H1 (cell line): ENCODE results near the gene MKLN1. TPM values are rescaled to one million over a fixed set of nuclear protein-coding genes. Genes with fewer than 3 reads are reported as not detected.

Experiments
- CHD1 ChIP-seq: IDR thresholded peaks from 2 replicates; pipeline ENCODE4 v1.6.1; 2012; ENCODE audit warnings: low read depth, low read length, improper control_type of control experiment
- SAP30 ChIP-seq: fragments of 300-600 bp; sonication (generic); IDR thresholded peaks from 2 replicates; pipeline ENCODE4 v1.7.1; 2012; ENCODE audit warnings: low read length, moderate library complexity, mild to moderate bottlenecking, inconsistent platforms; ENCODE audit not compliant: insufficient read depth, insufficient replicate concordance
- SUZ12 ChIP-seq: fragments of 200-600 bp; sonication (generic); IDR thresholded peaks from 2 replicates; pipeline ENCODE4 v1.6.1; 2012; ENCODE audit warnings: mild to moderate bottlenecking, inconsistent platforms, low read length, moderate library complexity, mixed read lengths
- polyA plus RNA-seq, 7 experiments: library from polyadenylated mRNA; depleted of rRNA in 3 of 7; stranded (reverse) in 5 of 7; unstranded in 2 of 7; fragments of >200 nt in 5 of 7; fragments of 200-250 nt in 2 of 7; gene quantifications; 1 replicate in 5 of 7; 2 replicates in 1 of 7; 4 replicates in 1 of 7; pipeline versions ENCODE4 v1.2.1 to v1.2.3, GENCODE V29; 2011 to 2013; ENCODE audit warnings: missing spikeins in 2 of 7, mixed read lengths in 2 of 7
- total RNA-seq: library from RNA; stranded (reverse); fragmentation: NEBNext Ultra II Directional; extraction: Animal tissue kit (Norgen Biotek cat#: 25700); gene quantifications from 2 replicates; pipeline ENCODE4 v1.2.1, GENCODE V29; 2021
- TF ChIP-seq, protein P1 (sequence below): fragments of 300-600 bp; sonication (generic); IDR thresholded peaks from 2 replicates; pipeline ENCODE4 v1.7.1; 2012; ENCODE audit warnings: low read length, moderate library complexity, mild to moderate bottlenecking, inconsistent platforms; ENCODE audit not compliant: insufficient replicate concordance
- TF ChIP-seq, protein P2 (sequence below): IDR thresholded peaks from 2 replicates; pipeline ENCODE4 v1.6.1; 2011; ENCODE audit warnings: low read depth, mild to moderate bottlenecking, low read length; ENCODE audit not compliant: insufficient read depth

Gene MKLN1
- total and polyA plus RNA-seq, 2 of the 8 experiments (the other 6 are each of a cell fraction or from before 2014, with no cell fraction given): 22.3 to 50.9 TPM

DNA sequence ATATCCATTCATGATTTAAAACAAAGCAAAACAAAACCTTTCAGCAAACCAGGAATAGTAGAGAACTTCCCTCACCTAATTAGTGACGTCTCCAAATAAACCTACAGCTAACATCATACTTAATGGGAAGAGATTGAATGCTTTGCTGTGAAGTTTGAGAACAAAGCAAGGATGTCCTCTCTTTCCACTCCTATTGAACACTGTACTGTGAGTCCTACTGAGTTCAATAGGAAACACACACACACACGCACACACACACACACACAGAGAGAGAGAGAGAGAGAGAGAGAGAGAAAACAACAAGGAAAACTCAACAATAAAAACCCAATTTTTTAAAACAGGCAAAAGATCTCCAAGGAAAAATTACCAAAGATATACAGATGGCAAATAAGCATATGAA is 196.4 kb downstream of the MKLN1 start (continued):
- TF ChIP-seq, protein P1, sequence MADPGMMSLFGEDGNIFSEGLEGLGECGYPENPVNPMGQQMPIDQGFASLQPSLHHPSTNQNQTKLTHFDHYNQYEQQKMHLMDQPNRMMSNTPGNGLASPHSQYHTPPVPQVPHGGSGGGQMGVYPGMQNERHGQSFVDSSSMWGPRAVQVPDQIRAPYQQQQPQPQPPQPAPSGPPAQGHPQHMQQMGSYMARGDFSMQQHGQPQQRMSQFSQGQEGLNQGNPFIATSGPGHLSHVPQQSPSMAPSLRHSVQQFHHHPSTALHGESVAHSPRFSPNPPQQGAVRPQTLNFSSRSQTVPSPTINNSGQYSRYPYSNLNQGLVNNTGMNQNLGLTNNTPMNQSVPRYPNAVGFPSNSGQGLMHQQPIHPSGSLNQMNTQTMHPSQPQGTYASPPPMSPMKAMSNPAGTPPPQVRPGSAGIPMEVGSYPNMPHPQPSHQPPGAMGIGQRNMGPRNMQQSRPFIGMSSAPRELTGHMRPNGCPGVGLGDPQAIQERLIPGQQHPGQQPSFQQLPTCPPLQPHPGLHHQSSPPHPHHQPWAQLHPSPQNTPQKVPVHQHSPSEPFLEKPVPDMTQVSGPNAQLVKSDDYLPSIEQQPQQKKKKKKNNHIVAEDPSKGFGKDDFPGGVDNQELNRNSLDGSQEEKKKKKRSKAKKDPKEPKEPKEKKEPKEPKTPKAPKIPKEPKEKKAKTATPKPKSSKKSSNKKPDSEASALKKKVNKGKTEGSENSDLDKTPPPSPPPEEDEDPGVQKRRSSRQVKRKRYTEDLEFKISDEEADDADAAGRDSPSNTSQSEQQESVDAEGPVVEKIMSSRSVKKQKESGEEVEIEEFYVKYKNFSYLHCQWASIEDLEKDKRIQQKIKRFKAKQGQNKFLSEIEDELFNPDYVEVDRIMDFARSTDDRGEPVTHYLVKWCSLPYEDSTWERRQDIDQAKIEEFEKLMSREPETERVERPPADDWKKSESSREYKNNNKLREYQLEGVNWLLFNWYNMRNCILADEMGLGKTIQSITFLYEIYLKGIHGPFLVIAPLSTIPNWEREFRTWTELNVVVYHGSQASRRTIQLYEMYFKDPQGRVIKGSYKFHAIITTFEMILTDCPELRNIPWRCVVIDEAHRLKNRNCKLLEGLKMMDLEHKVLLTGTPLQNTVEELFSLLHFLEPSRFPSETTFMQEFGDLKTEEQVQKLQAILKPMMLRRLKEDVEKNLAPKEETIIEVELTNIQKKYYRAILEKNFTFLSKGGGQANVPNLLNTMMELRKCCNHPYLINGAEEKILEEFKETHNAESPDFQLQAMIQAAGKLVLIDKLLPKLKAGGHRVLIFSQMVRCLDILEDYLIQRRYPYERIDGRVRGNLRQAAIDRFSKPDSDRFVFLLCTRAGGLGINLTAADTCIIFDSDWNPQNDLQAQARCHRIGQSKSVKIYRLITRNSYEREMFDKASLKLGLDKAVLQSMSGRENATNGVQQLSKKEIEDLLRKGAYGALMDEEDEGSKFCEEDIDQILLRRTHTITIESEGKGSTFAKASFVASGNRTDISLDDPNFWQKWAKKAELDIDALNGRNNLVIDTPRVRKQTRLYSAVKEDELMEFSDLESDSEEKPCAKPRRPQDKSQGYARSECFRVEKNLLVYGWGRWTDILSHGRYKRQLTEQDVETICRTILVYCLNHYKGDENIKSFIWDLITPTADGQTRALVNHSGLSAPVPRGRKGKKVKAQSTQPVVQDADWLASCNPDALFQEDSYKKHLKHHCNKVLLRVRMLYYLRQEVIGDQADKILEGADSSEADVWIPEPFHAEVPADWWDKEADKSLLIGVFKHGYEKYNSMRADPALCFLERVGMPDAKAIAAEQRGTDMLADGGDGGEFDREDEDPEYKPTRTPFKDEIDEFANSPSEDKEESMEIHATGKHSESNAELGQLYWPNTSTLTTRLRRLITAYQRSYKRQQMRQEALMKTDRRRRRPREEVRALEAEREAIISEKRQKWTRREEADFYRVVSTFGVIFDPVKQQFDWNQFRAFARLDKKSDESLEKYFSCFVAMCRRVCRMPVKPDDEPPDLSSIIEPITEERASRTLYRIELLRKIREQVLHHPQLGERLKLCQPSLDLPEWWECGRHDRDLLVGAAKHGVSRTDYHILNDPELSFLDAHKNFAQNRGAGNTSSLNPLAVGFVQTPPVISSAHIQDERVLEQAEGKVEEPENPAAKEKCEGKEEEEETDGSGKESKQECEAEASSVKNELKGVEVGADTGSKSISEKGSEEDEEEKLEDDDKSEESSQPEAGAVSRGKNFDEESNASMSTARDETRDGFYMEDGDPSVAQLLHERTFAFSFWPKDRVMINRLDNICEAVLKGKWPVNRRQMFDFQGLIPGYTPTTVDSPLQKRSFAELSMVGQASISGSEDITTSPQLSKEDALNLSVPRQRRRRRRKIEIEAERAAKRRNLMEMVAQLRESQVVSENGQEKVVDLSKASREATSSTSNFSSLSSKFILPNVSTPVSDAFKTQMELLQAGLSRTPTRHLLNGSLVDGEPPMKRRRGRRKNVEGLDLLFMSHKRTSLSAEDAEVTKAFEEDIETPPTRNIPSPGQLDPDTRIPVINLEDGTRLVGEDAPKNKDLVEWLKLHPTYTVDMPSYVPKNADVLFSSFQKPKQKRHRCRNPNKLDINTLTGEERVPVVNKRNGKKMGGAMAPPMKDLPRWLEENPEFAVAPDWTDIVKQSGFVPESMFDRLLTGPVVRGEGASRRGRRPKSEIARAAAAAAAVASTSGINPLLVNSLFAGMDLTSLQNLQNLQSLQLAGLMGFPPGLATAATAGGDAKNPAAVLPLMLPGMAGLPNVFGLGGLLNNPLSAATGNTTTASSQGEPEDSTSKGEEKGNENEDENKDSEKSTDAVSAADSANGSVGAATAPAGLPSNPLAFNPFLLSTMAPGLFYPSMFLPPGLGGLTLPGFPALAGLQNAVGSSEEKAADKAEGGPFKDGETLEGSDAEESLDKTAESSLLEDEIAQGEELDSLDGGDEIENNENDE: no peak
- TF ChIP-seq SUZ12 (no peak), CHD1 (no peak), SAP30 (no peak)
- TF ChIP-seq, protein P2, sequence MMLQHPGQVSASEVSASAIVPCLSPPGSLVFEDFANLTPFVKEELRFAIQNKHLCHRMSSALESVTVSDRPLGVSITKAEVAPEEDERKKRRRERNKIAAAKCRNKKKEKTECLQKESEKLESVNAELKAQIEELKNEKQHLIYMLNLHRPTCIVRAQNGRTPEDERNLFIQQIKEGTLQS: no peak
